PC-3 (cell line): ENCODE results near the gene GPA33. TPM values are rescaled to one million over a fixed set of nuclear protein-coding genes. Genes with fewer than 3 reads are reported as not detected.

Source experiments
- ATAC-seq: fragments of 200-7000 bp; cut with Tn5 transposase; 2 replicates; pipeline ENCODE4 v1.9.1; 2020; ENCODE audit warnings: mild to moderate bottlenecking, moderate library complexity
- BruUV-seq: library from RNA; stranded (reverse); fragments of 400-500 nt; replicated peaks from 2 replicates; lab custom pipeline; 2021; lab: Mats Ljungman, UMichigan
- CTCF ChIA-PET: fragments of 300-600 bp; sonication (Branson Sonifier 250); formaldehyde crosslinking; loops from one replicate; lab custom pipeline; 2022; ENCODE audit warnings: antibody characterized with exemption; lab: Charles Lee
- POLR2A ChIA-PET: fragments of 300-600 bp; sonication (Branson Sonifier 250); formaldehyde crosslinking; loops from one replicate; lab custom pipeline; 2022; ENCODE audit warnings: antibody characterized with exemption; ENCODE audit not compliant: unreplicated experiment; lab: Charles Lee
- DNase-seq: peaks from one replicate; pipeline ENCODE4 v3.0.0-alpha.2; 2015
- H2AFZ ChIP-seq: fragments of 300-600 bp; sonication (generic); 2 replicates; pipeline ENCODE4 v1.6.0; 2016; ENCODE audit warnings: antibody characterized with exemption, low read length
- H3F3A ChIP-seq: fragments of 300-600 bp; sonication (generic); one replicate; pipeline ENCODE4 v1.6.0; 2017; ENCODE audit warnings: antibody characterized with exemption, low read length, control low read depth, mild to moderate bottlenecking; ENCODE audit not compliant: unreplicated experiment
- H3K27ac ChIP-seq: fragments of 300-600 bp; sonication (generic); 2 replicates; pipeline ENCODE4 v1.5.1; 2016; ENCODE audit warnings: mild to moderate bottlenecking, low read length
- H3K27me3 ChIP-seq: fragments of 300-600 bp; sonication (generic); 2 replicates; pipeline ENCODE4 v1.6.1; 2016; ENCODE audit warnings: low read length, mixed read lengths
- H3K36me3 ChIP-seq: fragments of 300-600 bp; sonication (generic); 2 replicates; pipeline ENCODE4 v1.6.1; 2016; ENCODE audit warnings: low read depth, mixed run types, low read length, mixed read lengths
- H3K4me1 ChIP-seq: fragments of 300-600 bp; sonication (generic); 2 replicates; pipeline ENCODE4 v1.5.1; 2016; ENCODE audit warnings: low read length; ENCODE audit not compliant: insufficient read depth
- H3K4me2 ChIP-seq: fragments of 300-600 bp; sonication (generic); 2 replicates; pipeline ENCODE4 v1.6.0; 2016; ENCODE audit warnings: low read length
- H3K4me3 ChIP-seq: fragments of 300-600 bp; sonication (generic); 2 replicates; pipeline ENCODE4 v1.5.1; 2016; ENCODE audit warnings: mild to moderate bottlenecking, low read length, mixed read lengths
- H3K79me2 ChIP-seq: fragments of 300-600 bp; sonication (generic); 2 replicates; pipeline ENCODE4 v1.6.1; 2017; ENCODE audit warnings: low read length, mixed read lengths
- H3K9ac ChIP-seq: fragments of 300-600 bp; sonication (generic); 2 replicates; pipeline ENCODE4 v1.6.0; 2016; ENCODE audit warnings: mild to moderate bottlenecking, low read length
- H3K9me2 ChIP-seq: fragments of 300-600 bp; sonication (generic); replicated peaks from 2 replicates; pipeline ENCODE4 v1.6.1; 2016; ENCODE audit warnings: mixed run types, low read length, mixed read lengths
- H3K9me3 ChIP-seq: fragments of 300-600 bp; sonication (generic); 2 replicates; pipeline ENCODE4 v1.6.1; 2016; ENCODE audit warnings: low read length, mixed read lengths
- H4K20me1 ChIP-seq: fragments of 300-600 bp; sonication (generic); 2 replicates; pipeline ENCODE4 v1.6.1; 2016; ENCODE audit warnings: low read length, mixed read lengths
- CTCF ChIP-seq: fragments of 300-600 bp; sonication (generic); conservative IDR thresholded peaks from 2 replicates; pipeline ENCODE4 v1.5.1; 2017; ENCODE audit warnings: antibody characterized with exemption, low read depth, mild to moderate bottlenecking, low read length
- EZH2 ChIP-seq: fragments of 300-600 bp; sonication (generic); IDR thresholded peaks from one replicate; pipeline ENCODE4 v1.6.1; 2017; ENCODE audit warnings: antibody characterized with exemption, mild to moderate bottlenecking, low read length; ENCODE audit not compliant: unreplicated experiment
- EZH2phosphoT487 ChIP-seq: fragments of 300-600 bp; sonication (generic); IDR thresholded peaks from 2 replicates; pipeline ENCODE4 v1.6.1; 2018; ENCODE audit warnings: mild to moderate bottlenecking, antibody characterized with exemption, low read length, borderline replicate concordance
- intact Hi-C: fragments of 100-400 bp; cut with micrococcal nuclease; formaldehyde crosslinking; loops from 2 replicates; pipeline ENCODE4 v1.9.0; 2023
- total RNA-seq: library from RNA; depleted of rRNA; stranded (reverse); fragments of >200 nt; gene quantifications from 2 replicates; pipeline ENCODE4 v1.2.3, GENCODE V29; 2014

The GPA33 gene
- total RNA-seq, 1 experiment from 2014 or later: 0.04 TPM

- H3K27ac ChIP-seq: peak overlapping the region; percentile 36
- CTCF ChIA-PET: no interaction called here
- H3K4me3 ChIP-seq: no peak overlapping the region
- H3F3A ChIP-seq: no peaks in the 10 kb centered on the region
- H3K27me3 ChIP-seq: no peaks in the 10 kb centered on the region
- peak overlapping the region; percentile 68 for H3K4me2 ChIP-seq
- no peaks in the 10 kb centered on the region for H4K20me1 ChIP-seq
- DNase-seq (no peak), ATAC-seq (no peak)
- H3K4me1 ChIP-seq: peaks cover 54% of the 10 kb centered on the region
- peak overlapping the region; percentile 1; the same call in 1 of the 2 replicates for H3K9ac ChIP-seq
- BruUV-seq: no TSS peak
- no peak for TF ChIP-seq EZH2phosphoT487
- no peak for TF ChIP-seq EZH2
- TF ChIP-seq CTCF: no peak
- intact Hi-C loops: loop anchor here (5.0 kb wide), 1 partner anchor 39 kb away; no protein-coding TSS in a partner anchor
- peak overlapping the region; percentile 71 for H2AFZ ChIP-seq
- H3K79me2 ChIP-seq: no peaks in the 10 kb centered on the region
- H3K9me2 ChIP-seq: no peaks in the 10 kb centered on the region
- H3K9me3 ChIP-seq: no peaks in the 10 kb centered on the region
- H3K36me3 ChIP-seq: no peaks in the 10 kb centered on the region
- POLR2A ChIA-PET: no interaction called here
These were observed 15.9 kb upstream of the GPA33 start for GRCh38 chr1:167106119-167106461.

GRCh38 chr1:167105271-167106118 lies 15.3 kb upstream of the GPA33 start:
- no TSS peak for BruUV-seq
- Histone ChIP-seq H3K9ac (peak overlapping the region; percentile 1; the same call in 1 of the 2 replicates), H3K79me2 (no peaks in the 10 kb centered on the region), H3K36me3 (no peaks in the 10 kb centered on the region), H3K4me1 (peaks cover 54% of the 10 kb centered on the region), H3K27ac (peak overlapping the region; percentile 36), H4K20me1 (no peaks in the 10 kb centered on the region), H2AFZ (peak overlapping the region; percentile 71), H3F3A (no peaks in the 10 kb centered on the region), H3K4me2 (peak overlapping the region; percentile 68), H3K9me2 (no peaks in the 10 kb centered on the region), H3K9me3 (no peaks in the 10 kb centered on the region), H3K4me3 (peak overlapping the region; percentile 16; the same call in 1 of the 2 replicates), H3K27me3 (no peaks in the 10 kb centered on the region)
- ChIA-PET CTCF (interaction anchor here (0.6 to 0.8 kb wide), 2 partner anchors 9 to 115 kb away, joined by 3 to 16 read pairs; no protein-coding TSS in a partner anchor), POLR2A (no interaction called here)
- TF ChIP-seq EZH2 (no peak), EZH2phosphoT487 (no peak), CTCF (peak; percentile 33; the same call in 1 of the 2 replicates)
- DNase-seq (peak; percentile 62), ATAC-seq (peak; percentile 41)
- intact Hi-C loops: loop anchor here (5.0 kb wide), 1 partner anchor 38 kb away; no protein-coding TSS in a partner anchor
